ENCODE data around the gene ST6GALNAC6.
"Not testable (repeated sequence)": the region's sequence is repeated elsewhere in the genome, so short reads cannot be mapped to it uniquely, and the experiment has no call there.

Gene ST6GALNAC6

DNA sequence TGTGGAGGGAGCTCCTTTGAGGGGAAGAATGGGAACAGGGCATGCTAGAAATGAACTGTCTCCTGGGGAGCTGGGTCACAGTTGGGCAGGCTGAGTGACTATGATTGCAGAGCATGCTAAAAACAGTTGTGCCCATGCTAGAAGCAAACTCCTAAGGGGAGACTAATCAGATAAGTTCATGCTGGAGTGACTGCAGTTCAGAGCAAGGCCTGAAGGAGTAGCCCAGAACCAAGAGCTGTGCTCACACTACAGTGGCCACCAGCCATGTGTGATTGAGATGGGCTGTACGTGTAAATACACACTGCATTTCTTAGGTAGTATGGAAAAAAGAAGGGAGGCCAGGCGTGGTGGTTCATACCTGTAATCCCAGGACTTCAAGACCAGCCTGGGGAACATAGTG lies 11.6 kb downstream of the ST6GALNAC6 start:
- no peak for DNase-seq

DNA sequence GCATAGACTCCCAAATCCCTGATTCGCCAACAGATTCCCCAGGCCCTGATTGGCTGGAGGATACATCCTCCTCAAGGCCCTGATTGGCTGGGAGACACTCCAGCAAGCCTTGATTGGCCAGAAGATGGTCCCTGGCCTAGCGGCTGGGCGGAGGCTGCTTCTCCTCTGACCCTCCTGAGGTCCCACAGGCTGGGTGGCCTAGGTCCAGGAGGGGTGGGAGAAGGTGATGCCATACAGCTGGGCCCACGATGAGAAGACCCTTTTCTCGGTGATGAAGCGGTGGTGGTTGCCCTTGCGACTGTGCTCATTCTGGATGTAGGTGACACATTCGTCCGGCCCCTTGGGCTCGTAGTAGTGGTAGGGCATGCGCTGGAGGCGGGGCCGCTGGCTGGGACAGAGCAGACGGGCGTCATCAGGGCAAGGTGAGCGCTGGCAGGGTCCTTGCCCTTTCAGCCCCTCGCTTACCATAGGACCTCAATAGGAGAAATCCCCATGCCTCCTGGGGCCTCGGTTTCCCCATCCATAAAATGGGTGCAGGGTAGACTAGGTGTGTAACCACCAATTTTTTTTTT lies 12.9 kb downstream of the ST6GALNAC6 start:
- DNase-seq: no peak

DNA sequence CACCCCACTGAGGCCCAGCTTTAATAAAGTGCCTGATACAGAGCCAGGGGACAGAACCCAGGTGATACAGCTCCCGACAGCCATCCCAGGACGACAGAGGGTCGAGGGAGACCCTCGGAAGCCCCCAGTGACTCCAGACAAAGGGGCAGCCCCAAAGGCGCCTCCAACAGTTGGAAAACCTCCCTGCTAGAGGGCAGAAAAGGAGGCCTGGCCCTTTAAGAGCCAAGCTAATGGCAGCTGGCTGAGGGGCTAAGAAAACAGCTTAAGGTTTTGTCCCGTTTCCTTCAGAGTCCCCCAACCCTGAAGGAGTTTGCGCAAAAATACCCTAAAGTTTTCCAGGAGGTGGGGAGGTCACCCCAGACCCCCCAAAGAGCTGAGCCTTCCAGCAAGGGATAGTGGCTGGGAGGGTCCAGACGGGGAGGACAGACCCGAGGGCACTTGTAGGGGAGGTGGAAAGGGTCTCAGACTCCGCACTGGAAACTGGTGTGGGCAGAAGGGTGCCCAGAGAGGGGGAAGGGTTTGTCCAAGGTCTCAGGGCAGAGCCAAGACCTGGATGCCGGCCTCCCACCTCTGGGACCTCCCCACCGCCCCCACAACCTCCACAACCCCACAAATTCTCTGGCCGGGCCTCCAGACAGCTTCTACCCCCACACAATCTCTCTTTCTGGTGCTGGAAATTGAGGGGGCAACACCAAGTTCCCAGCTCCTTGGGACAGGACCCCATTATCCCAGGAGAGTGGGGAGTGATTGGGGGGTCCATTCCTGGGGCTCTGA lies 13.7 kb downstream of the ST6GALNAC6 start:
- DNase-seq: no peak

DNA sequence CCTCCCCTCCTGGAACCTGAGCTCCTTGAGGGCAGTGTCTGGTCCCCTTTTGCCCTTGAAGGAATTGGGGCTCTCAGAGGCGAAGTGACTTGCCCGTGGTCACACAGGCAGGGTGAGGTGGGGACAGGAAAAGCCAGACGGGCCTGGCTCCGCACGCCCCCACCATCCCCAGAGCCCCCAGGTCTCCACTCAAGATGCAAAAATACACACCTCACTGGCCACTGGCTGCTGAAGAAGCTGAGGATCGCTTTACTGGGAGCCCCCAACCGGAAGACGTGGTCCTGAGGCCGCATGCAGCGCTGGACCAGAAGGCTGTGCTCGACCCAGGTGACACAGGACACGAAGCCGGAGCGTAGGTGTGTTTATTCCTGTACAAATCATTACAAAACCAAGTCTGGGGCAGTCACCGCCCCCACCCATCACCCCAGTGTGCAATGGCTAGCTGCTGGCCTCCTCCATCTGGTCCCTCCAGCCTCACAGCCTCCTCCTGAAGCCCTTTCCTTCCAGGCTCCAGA lies 14.4 kb downstream of the ST6GALNAC6 start:
- DNase-seq: no peak

DNA sequence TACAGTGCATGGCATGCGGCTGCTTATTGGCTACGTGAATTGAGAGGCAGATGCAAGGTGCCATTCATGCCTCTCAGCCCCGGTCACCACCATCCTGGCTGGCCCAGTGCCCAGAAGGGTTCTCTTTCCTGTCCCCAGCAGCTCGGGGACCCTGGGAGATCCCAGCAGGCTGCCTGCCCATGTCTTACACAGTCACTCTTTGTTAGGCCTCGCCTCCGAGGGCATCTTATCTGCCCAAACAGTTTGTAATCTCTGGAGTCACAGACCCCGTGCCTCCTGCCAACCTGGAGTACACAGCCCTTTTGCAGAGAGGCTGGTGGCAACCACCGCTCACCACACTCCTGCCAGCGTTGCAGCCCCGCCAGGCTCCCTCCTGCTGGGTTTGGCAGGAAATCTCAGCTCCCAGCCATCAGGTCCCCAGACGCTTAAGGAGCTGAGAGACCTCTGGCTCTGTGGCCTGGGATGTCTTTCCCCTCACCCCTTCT lies 14.9 kb downstream of the ST6GALNAC6 start:
- DNase-seq: no peak

DNA sequence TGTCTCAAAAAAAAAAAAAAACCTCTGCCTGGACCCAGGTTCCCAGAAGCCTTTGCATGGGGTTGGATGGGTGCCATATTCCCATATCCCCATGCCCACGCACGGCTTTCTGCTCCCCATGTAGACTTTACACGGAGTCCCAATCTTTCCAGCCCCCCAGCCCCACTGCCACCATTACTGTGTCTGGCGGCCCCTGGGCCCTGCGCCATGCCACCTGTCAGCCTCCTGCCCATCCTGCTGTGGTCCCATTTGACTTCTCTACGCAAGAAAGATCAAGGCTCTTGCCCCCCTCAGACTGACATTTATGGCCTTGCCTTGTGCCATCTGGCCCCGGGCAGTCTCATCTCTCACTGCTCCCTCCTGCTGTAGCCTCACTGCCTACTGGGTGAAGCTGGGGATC lies 15.4 kb downstream of the ST6GALNAC6 start:
- no peak for DNase-seq

DNA sequence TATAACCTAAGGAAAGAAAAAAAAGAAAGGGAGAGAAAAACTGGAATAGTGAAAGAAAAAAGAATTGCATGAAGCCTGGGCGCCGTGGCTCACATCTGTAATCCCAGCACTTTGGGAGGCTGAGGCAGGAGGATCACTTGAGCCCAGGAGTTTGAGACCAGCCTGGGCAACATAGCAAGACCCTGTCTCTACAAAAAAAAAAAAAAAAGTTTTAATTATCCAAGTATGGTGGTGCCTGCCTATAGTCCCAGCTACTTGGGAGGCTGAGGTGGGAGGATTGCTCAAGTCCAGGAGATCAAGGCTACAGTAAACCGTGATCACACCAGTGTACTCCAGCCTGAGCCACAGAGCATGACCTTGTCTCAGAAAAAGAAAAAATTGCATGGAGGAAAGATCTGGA lies 17.7 kb downstream of the ST6GALNAC6 start:
- DNase-seq: not testable (repeated sequence)

DNA sequence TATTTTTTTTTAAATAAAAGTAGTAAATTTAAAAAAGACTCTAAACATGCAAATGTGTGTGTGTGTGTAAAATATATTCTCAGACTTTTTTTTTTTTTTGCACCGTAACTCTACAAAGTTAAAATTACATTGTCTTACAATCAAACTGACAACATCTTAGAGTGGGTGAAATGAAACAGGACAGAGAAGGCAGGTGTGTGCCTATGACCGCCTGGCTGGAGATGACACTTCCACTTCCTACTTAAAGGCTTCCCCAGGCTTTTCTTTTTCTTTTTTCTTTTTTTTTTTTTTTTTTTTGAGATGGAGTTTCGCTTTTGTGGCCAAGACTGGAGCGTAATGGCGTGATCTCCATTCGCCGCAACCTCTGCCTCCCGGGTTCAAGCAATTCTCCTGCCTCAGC lies 19.3 kb downstream of the ST6GALNAC6 start:
- DNase-seq: no peak

DNA sequence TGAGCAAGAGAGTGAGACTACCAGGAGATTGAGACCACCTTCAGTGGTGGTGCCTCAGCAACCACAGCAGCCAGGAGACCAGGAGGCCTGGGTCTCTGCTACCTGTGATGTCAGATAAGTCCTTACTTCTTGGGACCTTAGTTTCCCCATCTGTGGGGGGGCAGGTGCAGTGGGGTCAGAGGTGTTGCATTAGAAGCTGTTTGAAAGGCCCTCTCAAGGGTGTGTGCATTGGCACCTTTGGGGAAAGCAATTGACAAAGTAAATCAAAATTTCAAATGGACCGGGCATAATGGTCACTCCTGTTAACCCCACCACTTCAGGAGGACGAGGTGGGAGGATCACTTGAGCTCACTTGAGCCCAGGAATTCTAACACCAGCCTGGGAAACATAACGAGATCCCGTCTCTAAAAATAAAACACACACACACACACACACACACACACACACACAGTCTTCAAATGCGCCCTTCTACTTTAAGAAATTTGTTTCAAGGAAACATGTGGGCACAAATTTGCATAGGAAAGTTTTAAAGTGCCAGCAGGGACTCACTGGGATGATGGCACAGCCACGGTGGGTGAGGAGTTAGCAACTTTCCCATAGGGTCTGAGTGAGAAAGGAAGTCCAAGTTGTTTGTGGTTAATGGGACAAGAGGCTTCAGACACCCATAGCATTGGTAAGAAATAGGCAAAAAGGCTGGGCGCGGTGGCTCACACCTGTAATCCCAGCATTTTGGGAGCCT lies 20.6 kb downstream of the ST6GALNAC6 start:
- no peak for DNase-seq

DNA sequence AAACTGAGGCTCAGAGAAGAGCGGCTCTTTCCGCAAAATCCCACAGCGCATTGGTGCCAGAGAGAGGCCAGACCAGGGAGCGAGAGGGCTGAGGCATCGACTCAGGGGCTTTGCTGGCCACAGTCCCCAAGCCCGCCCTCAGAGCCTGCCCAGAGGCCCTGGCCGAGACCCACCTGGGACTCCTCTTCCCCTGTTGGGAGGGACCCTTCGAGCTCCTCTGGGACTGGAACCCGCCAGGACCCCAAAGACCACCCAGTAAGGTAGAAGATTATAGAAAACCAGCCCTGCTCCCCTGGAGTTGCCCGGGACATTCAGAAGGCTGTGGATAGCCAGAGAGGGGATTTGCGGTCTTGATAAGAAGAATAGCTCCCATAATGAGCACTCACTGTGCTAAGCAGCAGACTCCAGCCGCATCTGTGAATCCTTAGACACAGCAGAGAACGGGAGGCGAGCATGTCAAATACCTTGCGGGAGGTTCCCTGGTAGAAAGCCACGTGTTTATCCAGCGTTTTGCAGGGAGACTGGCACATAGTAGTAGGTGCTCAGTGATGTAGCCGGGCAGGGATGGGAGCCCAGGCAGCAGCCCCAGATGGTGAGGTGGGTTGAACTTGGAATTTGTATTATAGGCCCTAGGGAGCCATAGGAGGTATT lies 21.3 kb downstream of the ST6GALNAC6 start:
- no peak for DNase-seq

DNA sequence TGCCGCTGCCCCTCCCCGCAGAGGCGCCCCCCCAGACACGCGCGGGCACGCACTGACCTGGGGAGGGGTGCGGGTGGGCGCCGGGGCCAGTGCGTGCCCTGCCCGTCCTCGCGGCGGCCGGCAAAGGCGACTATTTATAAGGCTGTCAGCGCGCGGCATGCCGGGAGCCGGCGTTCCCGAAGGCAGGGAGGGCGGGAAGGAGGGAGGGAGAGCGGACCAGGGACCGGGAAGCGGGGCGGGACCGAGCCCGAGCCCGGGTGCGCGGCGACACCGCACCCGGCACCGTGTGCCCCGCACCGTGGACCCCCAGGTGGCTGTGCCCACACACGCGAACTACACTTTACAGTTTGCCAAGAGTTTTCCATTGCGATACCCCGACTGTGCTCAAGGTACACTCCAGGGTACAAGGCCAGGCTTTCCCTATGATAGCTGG lies 21.8 kb downstream of the ST6GALNAC6 start, which contains the start of gene AK1:
AK1 (minus strand) TSS at position 110 of the 433 bp plus-strand sequence. CDS start 3,058 bp downstream, outside the sequence.
- no peak for DNase-seq

DNA sequence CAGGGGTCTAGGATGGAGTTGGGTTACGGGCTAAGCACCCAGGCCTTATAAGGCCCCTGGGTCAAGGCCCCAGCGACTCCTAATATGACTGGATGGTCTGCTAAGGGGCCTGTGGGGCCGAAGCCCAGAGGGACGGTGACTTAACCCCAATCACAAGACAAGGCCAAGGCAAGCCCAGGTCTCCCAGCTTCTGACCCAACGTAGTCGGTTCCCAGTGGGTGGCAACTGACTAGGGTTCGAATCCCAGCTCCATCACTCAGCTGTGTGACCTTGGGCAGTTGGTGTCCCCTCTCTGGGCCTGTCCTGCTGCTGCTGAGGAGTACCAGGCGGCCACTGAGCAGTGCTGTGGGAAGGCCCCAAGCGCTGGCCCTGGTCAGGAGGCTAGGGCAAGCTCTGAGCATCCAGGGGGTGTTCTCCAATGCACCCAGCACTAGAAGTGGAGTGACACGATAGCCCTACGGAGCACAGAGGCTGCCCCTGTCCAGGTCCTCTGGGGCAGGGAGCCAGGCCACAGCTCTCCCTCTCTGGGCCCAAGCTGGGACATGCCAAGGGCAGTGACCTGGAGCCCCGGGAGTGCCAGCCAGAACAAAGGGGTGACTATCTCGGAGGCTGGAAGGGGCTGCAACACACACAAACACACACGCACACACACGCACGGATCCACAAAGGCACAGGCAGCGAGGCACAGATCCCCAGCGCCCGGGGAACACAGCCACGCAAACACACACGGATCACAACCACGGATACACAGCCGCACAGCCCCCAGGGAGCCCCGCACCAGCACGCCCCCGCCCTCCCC lies 22.4 kb downstream of the ST6GALNAC6 start:
- DNase-seq: no peak

DNA sequence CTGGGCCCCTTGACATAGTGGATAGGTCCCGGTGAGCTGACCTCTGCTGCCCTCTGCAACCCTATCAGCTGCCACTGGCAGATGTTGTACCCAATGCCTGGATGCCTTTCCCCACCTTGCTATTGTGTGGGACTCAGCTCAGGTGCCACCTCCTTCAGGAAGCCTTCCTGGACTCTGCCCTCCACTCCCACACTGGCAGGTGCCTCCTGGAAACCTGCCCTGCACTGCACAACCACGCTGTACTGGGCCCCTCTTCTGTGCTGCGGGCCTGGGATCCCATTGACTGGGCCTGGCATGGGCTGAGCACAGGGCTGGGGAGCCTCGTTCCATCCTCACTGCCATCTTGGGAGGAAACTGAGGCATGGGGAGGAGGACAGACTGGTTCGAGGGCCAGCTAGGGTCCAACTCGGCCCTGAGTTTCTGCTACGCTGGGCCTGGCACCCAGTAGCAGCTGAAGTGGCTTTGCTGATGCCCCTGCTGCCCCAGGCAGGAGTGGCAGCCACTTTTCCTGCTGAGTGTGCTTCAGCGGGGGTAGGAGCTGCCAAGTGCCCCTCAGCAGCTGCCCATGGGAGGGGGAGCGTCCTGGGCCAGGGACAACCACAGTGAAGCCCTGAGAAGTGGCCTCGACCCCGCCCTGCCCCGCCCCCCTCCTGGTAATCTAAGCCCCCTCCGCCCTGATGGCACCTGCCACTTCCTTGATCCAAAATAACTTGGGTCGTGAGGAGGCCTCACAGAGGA lies 23.2 kb downstream of the ST6GALNAC6 start:
- DNase-seq: no peak

DNA sequence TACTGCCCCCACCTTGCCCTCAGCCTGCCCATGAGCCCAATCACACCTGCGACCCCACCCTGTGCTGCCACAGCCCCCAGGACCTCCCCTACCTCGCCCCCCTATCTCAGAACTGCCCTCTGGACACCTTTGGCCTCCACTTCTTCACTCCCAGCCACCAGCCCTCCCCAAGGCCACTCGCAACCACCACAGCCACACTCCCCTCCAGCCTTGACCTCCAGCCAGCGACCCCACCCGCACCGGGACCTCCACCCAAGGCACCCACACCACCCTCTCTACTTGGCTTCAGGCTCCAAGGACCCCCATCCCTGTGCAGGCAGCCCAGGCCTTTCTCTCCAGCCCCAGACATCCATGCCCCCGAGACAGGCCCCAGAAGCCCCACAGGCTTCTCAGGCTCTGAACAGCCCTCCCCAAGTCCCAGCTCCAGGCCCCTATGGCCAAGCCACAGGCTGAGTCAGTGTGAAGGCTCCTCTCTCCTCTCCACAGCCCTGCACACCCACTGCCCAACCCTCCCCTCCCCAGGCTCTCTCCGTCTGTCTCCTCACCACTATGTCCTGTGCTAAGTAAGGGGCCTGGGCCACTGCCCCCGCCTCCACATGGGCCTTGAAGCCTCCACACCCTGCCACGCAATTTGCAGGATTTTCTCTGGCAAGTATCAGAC lies 24.0 kb downstream of the ST6GALNAC6 start:
- DNase-seq: no peak

DNA sequence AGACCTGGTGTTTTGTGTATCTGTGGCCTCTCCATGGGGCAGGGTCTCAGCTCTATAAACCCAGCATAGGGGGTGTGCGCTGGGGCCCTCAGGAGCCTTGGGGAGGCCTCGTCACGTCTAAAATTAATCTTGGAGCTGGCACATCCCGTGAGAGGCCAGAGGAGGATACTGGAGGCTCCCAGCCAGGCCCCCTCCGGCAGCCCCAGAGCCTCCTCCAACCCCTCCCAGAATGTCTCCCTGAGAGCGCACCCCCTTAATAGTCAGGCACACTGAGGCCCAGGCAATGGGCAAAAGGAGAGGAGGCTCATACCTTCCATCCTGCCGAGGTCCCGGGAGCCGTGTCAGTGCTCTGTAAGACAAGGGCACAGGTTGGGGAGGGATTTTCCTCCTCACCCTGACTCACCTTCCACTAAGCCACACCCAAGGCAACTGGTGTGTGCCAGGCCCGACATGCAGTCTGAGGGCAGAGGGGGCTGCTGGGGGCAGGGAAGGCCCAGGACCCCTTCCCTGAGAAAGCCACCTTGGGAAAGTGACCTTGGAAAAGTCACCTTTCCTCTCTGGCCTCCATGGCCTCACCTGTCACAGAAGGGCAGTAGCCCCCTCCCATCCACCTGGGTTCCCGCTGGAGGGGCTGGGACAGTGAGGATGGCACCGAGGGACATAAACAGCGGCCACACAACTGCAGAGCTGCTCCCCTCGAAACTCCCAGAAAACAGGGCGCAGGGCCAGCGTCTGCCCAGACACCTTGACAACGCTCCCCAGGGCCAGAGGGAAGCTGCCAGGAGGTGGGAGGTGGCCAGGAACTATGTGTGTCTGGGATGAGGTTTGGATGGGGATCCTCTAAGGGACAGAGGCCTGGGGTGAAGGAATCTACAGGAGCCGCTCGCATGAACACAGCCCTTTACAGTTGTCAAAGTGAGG lies 24.8 kb downstream of the ST6GALNAC6 start:
- no peak for DNase-seq

DNA sequence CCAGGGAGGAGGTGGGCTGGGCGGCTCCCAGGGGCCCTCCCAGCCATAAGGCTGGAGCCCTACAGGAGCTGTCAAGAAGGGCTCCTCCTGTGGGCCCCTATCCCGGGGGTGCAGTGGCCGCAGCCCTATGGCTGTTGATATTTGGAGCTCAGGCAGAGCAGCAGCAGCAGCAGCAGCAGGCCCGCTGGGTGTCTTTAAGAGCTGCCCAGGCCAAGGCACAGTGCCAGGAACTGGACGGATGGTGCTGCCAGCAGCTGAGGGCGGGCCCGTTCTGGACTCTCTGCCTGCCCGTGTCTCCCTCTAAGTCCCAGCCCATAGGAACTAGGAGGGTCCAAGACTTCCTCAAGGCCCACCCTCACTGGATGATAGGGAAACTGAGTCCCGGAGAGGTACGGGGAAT lies 25.5 kb downstream of the ST6GALNAC6 start:
- DNase-seq: no peak

DNA sequence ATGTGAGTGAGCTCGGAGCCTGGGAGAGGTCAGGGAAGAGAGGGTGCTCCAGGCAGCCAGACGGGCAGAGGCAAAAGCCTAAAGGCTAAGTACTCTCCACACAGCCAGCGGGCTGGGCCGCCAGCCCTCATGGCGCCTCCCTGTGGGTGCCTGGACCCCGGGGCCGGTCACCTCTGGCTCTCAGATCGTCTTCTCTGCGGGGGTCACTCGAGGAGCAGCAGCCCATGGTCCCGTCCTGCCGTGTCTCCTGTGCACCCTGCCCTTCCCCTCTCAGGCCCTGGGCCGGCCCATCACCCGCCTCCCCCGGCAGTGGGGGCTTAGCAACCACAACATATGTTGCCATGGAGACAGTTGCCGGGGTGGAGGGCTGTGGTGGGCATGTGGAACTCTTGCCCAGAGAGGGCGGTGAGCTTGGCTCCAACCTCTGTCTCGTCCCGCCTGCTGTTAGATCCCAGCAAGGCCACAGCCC lies 26.1 kb downstream of the ST6GALNAC6 start:
- no peak for DNase-seq

DNA sequence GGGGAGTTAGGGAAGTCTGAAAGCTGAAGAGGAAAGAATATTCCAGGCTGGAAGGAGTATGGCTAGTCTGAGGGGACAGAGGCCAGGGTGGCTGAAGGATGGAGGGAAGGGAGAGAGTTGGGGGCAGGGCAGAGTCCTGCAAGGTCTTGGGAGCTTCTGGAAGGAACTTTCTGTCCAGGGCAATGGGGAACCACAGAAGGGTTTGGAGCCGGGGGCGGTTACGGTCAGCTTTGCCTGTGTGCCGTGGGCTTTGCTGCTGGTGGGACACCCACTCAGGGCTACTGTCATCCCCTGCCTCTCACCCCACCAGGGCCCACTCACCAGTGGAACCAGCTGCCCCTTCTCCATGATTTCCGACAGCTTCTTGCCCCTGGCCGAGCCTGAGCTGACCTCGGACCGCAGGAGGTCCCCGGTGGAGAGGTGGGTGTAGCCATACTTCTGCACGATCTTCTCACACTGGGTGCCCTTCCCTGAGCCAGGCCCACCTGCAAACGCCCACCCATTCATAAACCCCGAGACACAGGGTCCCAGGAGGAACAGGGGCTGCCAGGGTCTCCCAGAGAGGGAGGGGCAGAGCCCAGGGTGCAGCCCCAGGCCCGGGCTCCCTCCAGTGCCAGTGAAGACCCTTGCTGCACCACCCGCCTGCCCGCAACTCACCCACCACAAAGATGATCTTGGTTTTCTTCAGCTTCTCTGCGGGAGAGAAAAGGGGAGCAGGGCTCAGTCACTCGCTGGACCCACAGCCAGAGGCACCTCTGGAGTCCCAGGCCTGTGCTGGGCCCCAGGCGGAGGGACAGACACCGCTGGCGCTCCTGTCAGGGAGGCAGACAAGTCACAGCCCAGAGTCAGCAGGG lies 26.8 kb downstream of the ST6GALNAC6 start:
- DNase-seq: no peak

DNA sequence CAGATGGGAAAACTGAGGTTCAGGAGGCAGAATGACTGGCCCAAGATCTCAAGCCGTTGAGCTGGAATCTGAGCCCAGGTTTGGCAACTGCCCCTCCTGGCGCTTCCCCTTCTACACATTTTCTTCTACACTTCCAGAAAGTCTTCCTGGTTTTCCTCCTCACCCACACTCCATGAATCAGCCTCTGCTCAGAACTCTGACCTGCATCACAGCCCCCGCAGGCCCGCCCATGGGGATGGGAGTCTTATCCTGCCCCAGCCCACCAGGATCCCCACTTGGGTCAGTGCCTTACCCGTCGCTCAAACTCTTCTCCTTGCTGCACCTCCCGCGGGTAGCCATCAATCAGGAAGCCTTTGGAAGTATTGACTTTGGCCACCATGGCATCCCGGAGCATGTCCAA lies 27.9 kb downstream of the ST6GALNAC6 start:
- no peak for DNase-seq
